NOMO-1 (cell line): ENCODE measurements around the gene BCKDK.
"Not testable (repeated sequence)": the region's sequence is repeated elsewhere in the genome, so short reads cannot be mapped to it uniquely, and the experiment has no call there.

Experiments
- DNase-seq, 2 experiments: peaks; one replicate each; lab custom pipeline; 2025; ENCODE audit not compliant: unreplicated experiment in 2 of 2; lab: John Stamatoyannopoulos, UW

BCKDK gene

DNA sequence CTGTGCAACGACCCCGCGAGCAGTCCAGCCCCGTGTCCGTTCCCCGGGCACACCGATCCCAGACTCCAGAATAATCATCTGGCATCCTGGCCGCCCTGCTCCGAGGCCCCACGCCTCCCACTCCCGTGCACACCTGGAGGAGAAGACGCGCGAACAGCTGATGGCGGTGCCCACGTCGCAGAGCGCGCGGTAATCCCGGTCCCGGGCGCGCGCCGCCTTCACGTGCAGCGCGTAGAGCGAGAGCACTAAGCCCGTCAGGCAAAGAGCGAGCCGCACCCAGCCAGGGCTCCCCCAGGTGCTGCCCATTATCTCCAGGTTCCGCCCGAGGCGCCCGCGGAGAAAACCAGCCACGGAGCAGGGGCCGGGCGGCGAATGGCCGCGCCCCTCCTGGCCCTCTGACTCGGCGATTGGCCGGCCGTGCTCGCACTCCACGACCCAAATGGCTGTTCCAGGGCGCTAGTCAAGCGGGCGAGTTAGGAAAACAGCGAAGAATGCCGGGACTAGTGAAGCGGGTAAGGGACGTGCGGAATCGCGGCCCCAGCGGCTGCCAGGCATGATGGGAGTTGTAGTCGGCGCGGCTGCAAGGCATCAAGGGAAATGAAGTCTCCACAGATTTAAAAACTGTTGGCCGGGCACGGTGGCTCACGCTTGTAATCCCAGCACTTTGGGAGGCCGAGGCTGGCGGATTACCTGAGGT, 13.6 kb upstream of the BCKDK start, which contains the start of gene VKORC1:
TSS of gene VKORC1 (minus strand) at position 374 of the 697 bp plus-strand sequence. CDS start at position 306, 68 bp downstream.
- peak; percentile 99 for DNase-seq

DNA sequence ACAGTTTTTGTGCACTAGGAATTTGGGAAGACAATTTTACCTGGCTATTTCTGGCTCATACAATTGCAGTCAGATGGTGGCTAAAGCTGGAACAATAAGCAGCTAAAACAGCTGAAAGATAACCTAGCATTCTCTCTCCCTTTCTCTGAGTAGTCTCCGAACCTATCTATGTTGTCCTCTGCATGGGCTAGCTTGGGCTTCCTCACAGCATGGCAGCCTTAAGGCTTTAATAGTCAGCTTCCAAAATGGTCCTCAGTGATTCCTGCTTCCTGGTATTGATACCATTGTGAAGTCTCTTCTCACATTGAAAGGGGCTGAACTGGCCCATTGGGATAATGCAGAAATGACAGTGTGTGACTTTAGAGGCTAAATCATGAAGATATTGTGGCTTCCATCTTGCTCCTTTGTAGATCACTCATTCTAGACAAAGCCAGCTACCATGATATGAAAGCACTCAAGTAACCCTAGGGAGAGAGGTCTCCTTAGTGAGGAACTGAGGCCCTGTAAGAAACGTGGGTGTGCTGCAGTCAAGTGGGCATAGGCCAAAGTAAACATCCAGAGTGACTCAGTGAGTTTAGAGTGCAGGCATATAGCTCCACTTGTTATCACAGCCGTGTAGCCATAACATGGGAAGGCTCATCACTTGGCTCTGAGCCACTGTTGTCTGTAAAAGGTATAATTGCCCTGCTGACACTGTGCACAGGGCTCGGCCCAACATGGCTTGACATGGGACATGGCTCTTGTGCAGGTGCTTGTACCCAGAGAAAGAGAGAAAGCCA, 8.1 kb upstream of the BCKDK start:
- DNase-seq: no peak

DNA sequence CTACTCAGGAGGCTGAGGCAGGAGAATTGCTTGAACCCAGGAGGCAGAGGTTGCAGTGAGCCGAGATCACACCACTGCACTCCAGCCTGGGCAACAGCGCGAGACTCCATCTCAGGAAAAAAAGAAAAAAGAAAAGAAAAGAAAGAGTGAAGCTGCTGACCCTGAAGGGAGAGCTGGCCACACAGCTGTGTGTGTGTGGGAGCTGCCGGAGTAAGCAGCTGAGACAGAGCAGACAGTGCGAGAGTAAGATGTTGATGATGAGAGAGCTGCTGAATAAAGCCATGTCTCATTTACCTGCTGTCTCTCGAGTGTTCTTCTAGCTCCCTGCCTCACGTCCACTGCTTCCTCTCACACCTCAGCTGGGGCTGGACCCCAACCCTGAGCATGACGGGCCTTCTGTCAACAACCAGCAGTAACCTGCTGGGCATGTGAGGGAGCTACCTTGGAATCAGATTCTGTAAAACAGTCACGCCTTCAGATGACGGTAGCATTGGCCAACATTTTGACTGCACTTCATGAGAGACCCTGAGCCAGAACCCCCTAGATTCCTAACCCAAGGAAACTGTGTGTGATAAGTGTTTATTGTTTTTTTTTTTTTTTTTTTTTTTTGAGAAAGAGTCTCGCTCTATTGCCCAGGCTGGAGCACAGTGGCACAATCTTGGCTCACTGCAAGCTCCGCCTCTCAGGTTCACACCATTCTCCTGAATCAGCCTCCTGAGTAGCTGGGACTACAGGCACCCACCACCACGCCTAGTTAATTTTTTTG, 7.1 kb upstream of the BCKDK start:
- not testable (repeated sequence) for DNase-seq

DNA sequence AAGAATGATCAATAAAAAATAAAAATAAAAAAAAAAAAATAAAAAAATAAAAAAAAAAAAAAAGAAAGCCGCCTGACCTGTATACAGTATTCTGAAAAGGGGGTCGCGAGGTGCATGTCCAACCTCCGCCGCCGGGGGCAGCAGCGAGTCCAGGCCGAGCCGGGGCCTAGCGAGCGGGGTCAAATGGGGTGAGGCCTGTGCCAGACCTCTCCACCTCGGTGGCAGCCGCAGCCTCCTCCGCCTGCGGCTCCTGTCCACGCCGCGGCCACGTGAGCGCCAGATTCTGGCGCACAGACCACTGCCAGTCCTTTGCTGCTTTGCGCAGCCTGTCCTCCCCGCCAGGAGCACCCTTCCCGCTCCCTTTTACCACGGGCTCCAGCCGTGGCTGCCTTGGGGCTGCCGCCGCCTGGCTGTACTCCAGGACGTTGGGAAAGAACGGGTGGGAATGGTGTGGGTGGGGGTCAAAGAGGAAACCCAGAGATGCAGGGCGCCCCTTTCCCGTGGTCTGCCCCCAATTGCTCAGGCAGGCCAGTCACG, 2.4 kb upstream of the BCKDK start:
- DNase-seq: peak; percentile 70 to 75

DNA sequence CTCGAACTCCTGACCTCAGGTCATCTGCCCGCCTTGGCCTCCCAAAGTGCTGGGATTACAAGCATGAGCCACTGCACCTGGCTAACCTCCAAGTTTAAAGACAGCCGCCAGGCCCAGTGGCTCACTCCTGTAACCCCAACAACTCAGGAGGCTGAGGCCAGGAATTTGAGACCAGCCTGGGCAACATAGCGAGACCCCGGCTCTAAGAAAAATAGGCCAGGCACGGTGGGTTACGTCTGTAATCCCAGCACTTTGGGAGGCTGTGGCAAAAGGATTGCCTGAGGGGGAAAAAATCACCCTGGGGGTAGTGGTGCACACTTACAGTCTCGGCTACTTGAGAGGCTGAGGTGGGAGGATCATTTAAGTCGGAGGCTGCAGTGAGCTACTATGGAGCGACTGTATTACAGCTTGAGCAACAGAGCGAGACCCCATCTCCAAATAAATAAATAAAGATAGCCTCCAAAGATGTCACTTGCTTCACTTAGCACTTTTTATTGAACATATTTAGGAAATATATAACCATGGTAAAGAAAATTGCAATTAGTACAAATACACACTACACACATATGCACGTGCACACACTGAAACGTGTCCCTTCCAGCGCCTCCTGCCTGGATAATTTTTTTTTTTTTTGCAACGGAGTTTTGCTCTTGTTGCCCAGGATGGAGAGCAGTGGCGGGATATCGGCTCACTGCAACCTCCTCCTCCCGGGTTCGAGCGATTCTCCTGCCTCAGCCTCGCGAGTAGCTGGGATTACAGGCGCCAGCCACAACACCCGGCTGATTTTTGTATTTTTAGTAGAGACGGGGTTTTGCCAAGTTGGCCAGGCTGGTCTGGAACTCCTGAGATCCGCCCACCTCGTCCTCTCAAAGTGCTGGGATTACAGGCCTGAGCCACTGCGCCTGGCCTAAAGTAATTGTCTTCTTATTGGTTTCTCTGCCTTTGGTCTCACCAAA, 1.4 kb upstream of the BCKDK start:
- DNase-seq: no peak

DNA sequence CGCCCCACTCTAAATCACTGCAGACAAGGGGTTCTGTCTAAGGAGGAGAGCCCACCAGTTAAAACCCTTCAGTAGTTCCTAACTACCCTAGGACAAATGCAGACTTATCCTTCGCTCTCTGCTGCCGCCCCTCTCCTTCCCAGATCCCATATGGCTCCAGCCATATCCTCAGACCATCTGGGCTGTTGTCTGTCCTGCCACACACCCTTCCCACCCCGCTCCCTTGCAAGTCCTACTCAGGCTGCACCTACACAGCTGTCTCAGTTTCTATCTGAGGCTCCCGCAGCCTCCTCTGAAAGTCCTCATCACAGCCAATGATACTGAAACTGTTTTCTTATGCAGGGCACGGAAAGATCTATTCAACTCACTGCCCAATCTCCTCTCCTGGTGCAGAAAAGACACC, 720 bp upstream of the BCKDK start:
- DNase-seq: no peak

DNA sequence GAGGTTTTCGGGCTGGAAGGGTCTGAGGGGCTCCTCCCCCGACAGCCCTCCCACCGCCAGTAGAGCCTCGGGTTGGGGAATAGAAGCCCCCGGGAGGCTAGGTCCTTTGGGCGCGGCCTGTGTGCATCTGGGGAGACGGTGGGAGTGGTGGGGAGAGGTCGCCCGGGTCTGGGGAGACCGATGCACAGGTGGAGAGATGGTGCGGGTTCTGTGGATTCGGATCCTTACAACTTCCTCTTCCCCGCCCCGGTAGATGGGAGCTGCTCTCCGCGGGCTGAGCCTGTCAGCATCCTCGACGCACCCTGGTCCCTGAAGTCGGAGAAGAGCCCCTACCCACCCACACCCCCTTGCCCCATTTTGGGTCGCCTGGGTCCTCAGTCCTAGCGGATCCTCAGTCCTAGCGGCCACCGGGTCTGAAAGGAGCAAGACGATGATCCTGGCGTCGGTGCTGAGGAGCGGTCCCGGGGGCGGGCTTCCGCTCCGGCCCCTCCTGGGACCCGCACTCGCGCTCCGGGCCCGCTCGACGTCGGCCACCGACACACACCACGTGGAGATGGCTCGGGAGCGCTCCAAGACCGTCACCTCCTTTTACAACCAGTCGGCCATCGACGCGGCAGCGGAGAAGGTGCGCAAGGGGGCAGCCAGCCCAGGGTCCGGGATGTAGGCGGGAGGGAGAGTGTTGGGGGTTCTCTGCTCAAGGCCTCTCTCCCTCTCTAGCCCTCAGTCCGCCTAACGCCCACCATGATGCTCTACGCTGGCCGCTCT, 790 bp downstream of the BCKDK start:
- DNase-seq: no peak

DNA sequence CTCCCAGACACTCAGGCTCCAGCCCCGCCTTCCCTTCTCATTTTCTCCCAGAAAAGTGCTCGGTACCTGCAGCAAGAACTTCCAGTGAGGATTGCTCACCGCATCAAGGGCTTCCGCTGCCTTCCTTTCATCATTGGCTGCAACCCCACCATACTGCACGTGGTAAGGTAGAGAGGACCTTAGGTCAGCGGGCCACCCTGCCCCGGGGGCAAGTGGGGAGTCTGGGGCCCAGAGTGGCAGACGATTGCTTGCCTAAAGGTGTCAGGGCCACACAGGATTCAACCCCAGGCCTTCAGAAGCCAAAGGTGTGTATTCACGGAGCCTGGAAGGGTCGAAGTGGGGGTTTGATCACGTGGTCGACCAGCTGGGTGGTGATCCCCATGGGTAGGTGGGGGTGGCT, 1.4 kb downstream of the BCKDK start:
- no peak for DNase-seq

DNA sequence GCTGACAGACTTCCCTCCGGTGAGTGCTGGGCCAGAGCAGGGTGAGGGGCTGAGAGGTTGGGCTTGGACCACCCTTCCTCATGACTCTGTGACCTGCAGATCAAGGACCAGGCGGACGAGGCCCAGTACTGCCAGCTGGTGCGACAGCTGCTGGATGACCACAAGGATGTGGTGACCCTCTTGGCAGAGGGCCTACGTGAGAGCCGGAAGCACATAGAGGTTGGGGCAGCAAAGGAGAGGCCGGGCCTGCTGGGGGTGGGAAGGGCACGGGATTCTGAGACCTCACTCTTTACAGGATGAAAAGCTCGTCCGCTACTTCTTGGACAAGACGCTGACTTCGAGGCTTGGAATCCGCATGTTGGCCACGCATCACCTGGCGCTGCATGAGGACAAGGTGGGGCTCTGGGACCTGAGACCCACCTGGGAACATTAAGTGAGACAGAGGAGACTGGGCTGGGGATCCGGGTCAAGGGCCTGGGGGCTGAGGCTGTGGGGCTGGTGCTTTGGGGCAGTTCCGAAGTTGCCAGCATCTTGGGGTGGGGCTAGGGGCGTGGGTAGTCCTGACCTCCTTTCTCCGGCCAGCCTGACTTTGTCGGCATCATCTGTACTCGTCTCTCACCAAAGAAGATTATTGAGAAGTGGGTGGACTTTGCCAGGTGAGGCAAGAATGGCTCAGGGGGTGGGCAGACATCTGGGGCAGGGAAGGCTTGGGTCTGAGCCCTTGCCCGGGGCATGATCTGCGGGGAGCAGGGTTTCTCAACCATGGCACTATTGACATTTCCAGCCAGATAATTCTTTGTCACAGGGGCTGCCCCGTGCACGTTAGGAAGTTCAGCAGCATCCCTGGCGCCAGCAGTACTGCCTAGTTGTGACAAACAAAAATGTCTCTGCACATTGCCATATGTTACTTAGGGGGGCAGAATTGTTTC, 2.2 kb downstream of the BCKDK start:
- DNase-seq: no peak

DNA sequence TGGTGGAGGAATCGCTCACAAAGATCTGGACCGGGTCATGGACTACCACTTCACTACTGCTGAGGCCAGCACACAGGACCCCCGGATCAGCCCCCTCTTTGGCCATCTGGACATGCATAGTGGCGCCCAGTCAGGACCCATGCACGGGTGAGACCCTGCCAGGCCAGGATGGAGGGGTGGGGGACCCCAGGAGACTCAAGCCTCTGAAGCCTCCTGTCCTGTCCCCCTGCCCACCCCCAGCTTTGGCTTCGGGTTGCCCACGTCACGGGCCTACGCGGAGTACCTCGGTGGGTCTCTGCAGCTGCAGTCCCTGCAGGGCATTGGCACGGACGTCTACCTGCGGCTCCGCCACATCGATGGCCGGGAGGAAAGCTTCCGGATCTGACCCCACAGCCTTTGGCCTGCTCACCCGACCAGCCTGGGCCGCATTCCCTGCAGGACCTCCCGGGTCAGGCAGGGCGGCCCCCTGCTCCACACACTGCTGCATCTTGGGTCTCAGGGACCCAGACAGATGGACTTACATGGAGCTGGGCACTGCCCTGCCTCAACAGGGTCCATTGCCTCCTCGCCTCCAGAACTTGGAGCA, 3.8 kb downstream of the BCKDK start:
- no peak for DNase-seq

DNA sequence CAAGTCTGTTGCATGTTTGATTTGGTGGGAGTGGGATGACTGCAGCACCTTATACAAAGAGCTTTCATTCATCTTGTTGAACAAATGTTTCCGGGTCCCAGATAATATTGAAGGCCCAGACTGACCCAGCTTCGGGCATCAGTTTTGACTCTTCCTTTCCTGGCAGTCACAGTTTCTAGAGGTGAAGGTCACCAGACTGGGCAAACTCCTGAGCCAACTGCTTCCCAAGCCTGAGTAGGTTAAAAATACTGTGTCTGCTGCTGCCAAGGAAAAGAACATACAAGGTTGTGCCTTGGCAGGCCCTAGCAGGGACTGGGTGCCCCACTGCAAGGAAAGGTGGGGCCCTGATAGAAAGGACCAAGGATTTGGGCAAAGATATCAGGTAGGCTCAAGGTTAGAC, 4.5 kb downstream of the BCKDK start:
- no peak for DNase-seq

DNA sequence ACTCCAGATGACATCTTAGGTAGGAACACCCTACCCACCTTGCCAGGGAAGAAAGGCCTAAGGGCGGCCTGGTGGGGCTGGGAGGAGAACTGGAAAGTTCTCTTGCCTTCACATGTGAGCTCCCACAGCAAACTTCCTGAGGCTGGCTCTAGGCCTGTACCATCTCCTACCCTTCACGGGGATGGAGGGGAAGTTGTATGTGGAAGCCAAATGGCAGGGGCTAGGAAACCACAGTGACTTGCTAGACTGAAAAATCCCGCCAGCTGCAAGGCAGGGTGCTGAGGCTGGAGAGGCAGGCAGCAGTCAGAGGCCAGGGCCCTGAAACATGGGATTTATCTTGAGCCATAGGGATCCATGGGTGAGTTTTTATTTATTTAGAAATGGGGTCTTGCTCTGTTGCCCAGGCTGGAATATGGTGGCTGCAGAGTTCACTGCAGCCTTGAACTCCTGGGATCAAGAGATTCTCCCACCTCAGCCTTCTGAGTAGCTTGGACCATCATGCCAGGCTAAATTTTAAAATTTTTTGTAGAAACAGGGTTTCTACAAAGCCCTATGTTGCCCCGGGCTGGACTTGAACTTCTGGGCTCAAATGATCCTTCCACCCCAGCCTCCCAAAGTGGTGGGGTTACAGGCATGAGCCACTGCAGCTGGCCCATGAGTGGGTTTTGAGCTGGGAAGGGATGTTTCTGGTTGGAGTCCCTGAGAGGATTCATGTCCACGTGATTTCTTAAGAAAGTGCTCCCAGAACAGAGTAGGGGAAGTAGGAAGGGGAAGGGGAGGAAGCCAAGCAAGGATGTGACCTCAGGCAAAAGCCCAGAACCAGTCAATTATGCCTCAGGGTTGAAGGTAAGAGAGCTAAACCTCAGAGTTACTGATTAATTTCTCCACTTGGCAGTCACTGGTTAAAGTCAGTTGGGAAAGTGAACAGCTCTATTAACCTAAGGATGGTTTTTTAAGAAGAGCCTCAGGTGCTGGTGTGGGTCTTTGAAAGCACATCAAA, 5.2 kb downstream of the BCKDK start:
- DNase-seq: peak; percentile 51 to 62

DNA sequence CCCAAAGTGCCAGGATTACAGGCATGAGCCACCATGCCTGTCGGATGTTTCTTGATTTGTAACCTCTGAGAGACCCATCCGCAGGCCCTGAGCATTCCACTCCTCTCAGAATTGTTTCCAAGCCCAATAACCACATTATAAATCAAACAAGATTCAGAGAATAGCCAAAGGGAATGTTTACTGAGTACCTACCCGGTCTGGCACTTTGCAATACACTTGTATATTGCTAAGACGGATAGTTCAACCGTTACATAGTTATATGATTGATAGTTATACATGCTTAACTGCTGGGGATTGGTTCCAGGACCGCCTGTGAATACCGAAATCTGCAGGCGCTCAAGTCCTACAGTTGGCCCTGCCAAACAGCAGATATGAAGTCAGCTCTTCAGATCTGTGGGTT, 6.3 kb downstream of the BCKDK start:
- no peak for DNase-seq

DNA sequence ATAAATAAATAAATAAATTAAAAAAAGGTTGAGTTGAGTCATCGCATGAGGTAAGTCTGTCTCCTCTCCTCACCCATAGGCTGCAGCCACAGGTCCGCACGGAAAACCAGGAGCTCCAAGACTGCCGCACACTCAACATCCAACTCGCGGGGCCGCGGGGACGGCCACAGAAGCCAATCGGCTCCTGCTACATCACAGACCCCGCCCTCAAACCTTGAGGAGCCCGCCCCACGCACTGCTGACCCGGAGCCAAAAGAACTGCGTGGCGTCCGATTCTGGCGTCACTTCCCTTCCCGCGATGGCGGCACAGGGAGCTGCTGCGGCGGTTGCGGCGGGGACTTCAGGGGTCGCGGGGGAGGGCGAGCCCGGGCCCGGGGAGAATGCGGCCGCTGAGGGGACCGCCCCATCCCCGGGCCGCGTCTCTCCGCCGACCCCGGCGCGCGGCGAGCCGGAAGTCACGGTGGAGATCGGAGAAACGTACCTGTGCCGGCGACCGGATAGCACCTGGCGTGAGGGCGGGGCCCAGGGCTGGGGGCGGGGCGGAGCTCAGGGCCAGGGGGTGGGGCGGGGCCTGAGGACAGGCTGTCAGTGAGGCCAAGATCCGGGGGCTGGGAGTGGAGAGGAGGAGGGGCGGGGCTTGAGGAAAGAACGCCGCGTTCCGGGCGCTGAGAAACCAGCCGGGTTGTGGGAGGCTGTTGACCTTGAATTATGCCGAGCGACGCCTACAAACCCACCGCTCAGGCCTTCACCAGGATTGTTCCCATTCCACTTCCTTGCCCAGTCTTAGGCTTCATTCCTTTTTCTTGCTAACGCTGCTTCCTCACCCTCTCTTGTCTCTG, 9.4 kb downstream of the BCKDK start, which contains the start of gene KAT8:
TSS of gene KAT8 (plus strand) at position 281 of the 839 bp plus-strand sequence. CDS start at position 299, 18 bp downstream.
- DNase-seq: peak; percentile 97 to 98

DNA sequence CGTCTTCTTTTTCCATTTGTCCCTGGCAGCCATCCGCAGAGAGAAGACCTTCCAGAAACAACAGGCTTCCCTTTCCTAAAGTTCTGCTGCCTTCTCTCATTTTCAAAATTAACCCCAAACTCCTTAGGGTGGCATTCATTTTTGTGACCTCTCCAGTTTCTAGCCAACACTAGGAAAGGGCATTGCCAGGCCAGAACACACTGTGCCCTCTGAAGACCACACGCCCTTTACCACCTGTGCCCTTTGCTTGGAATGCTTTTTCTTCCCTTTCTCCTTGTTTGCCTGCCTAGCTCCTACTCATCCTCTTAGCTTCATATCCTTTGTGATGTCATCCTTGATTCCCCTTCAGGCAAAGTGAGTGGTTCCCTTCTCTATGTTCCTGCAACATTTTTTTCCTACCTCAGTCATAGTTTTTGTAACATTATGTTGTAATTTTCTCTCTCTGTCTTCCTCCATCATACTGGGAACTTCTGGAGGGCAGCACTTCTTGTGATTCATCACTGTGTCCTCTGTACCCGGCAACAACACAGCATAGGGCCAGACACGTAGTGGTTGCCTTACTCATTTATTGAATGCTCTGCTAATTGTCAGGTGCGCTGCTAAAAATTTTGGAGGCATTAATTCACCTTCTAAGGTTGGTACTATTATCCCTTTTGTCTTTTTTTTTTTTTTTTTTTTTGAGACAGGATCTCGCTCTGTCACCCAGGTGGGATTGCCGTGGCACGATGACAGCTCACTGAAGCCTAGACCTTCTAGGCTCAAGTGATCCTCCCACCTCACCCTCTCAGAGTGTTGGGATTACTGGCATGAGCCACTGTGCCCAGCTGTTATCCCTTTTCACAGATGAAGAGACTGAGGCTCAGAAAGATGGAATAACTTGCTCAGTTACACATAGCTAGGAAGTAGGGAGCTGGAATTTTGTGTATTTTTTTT, 10.3 kb downstream of the BCKDK start:
- DNase-seq: no peak
